ENCODE measurements around the gene LRRC1.

DNA sequence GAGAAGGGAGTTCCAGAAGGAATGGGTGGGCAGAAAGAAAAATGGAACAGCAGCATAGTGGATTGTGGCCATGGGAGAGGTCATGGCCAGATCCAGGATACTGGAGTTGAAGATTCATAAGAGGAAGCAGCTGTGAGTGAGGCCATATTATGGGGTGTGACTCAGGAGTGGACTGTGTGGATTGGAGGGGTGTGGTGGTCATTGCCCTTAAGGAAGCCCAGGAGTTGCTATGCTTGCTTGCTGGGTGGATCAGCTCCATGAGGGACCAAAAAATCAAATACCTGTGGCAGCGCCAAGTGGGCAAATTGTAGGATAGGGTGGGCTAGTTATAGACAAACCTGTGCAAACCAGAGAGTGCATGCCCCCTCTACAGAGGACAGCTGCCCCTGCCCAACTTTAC, 18.3 kb downstream of the LRRC1 start:
- TF ChIP-seq, protein P1, sequence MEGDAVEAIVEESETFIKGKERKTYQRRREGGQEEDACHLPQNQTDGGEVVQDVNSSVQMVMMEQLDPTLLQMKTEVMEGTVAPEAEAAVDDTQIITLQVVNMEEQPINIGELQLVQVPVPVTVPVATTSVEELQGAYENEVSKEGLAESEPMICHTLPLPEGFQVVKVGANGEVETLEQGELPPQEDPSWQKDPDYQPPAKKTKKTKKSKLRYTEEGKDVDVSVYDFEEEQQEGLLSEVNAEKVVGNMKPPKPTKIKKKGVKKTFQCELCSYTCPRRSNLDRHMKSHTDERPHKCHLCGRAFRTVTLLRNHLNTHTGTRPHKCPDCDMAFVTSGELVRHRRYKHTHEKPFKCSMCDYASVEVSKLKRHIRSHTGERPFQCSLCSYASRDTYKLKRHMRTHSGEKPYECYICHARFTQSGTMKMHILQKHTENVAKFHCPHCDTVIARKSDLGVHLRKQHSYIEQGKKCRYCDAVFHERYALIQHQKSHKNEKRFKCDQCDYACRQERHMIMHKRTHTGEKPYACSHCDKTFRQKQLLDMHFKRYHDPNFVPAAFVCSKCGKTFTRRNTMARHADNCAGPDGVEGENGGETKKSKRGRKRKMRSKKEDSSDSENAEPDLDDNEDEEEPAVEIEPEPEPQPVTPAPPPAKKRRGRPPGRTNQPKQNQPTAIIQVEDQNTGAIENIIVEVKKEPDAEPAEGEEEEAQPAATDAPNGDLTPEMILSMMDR (conservative IDR thresholded peaks at IDR 0.05) = no peak
- TF ChIP-seq ZFX (IDR thresholded peaks at IDR 0.05) = no peak

All from C4-2B (cell line).